Activated T-cell treated with anti-CD3 and anti-CD28 coated beads, Interleukin-2, amount 50 U/mL, for 4 hours (primary cell): ENCODE results near the gene CCL18. TPM values are rescaled to one million over a fixed set of nuclear protein-coding genes. Genes with fewer than 3 reads are reported as not detected.
"Not testable (repeated sequence)": the region's sequence is repeated elsewhere in the genome, so short reads cannot be mapped to it uniquely, and the experiment has no call there.

ENCODE experiments used
- ATAC-seq, 2 donors: fragments of 200-7000 bp; cut with Tn5 transposase; one replicate each; pipeline ENCODE4 v1.10.0; 2021
- DNase-seq: peaks from one replicate; pipeline ENCODE4 v3.0.0-alpha.2; 2020
- H3K27me3 Mint-ChIP-seq: one replicate; pipeline ENCODE4 v1.8.0; 2021; ENCODE audit warnings: low read depth, mixed read lengths
- H3K36me3 Mint-ChIP-seq: one replicate; pipeline ENCODE4 v1.8.0; 2022; ENCODE audit warnings: mixed read lengths; ENCODE audit not compliant: insufficient read depth
- H3K4me1 Mint-ChIP-seq: one replicate; pipeline ENCODE4 v1.8.0; 2021; ENCODE audit warnings: low read depth, mixed read lengths
- H3K4me3 Mint-ChIP-seq: one replicate; pipeline ENCODE4 v1.8.0; 2021; ENCODE audit warnings: mild to moderate bottlenecking, moderate library complexity, mixed read lengths
- H3K9me3 Mint-ChIP-seq: one replicate; pipeline ENCODE4 v1.8.0; 2021; ENCODE audit warnings: mixed read lengths
- total RNA-seq, 3 donors: library from RNA; stranded (reverse); gene quantifications; one replicate each; pipeline ENCODE4 v1.2.1, GENCODE V29; 2021

CCL18 gene, protein sequence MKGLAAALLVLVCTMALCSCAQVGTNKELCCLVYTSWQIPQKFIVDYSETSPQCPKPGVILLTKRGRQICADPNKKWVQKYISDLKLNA
- not detected for total RNA-seq

DNA sequence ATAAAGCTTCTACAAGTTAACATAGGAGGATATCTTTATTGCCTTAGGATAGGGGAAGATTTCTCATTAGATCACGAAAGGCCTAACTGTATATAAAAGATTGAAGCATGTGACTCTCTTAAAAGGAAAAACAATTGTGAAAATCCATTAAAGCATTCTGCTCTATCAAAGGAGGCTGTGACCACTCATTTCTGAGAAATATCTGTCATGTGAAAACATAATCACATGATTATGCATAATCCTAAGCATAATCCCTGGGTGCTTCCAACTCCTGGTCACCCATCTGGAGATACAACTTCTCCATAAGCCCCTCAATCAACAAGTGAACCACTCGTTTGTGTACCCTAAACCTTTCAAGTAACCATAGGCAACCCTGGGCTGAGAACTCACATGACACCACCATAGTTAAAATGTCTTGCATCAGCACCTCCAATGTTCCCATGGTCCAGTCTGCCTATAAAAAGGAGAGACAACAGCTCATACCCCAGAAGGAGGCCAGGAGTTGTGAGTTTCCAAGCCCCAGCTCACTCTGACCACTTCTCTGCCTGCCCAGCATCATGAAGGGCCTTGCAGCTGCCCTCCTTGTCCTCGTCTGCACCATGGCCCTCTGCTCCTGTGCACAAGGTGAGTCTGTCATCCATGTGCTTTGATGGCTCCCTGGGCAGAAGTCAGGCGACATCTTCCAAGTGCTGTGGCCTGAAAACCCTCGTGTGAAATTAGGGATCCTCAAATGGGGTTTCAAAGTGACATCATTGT lies at the start of gene CCL18:
Gene CCL18, plus strand, starts transcription at position 487 of the 756 bp plus-strand sequence. Its CDS starts 71 bp downstream, at position 558.
- no peaks in the 10 kb centered on the region for H3K9me3 Mint-ChIP-seq
- ATAC-seq, result no peak
- peaks cover 5% of the 10 kb centered on the region for H3K27me3 Mint-ChIP-seq
- no peak within 1 kb of the TSS for H3K4me3 Mint-ChIP-seq
- H3K4me1 Mint-ChIP-seq, result peaks cover 3% of the 10 kb centered on the region
- H3K36me3 Mint-ChIP-seq, result no peaks in the 10 kb centered on the region
- DNase-seq, result no peak

DNA sequence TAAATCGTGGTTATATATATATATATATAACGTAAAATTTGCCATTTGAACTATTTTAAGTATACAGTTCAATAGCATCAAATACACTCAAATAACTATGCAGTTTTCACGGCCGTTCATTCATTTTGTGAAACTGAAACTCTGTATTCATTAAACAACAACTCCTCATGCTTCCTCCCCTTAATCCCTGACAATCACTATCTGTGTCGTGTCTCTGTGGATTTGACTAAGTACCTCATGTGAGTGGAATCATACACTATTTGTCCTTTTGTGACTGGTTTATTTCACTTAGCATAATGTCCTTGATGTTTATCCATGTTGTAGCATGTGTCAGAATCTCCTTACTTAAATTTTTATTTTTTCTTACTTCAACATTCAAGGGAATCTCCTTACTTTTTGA lies 49.1 kb upstream of the CCL18 start:
- H3K4me1 Mint-ChIP-seq, result peaks cover 5% of the 10 kb centered on the region
- H3K4me3 Mint-ChIP-seq, result no peak overlapping the region
- H3K9me3 Mint-ChIP-seq, result no peaks in the 10 kb centered on the region
- DNase-seq (no peak), ATAC-seq (no peak)
- no peaks in the 10 kb centered on the region for H3K36me3 Mint-ChIP-seq
- peaks cover 18% of the 10 kb centered on the region for H3K27me3 Mint-ChIP-seq

DNA sequence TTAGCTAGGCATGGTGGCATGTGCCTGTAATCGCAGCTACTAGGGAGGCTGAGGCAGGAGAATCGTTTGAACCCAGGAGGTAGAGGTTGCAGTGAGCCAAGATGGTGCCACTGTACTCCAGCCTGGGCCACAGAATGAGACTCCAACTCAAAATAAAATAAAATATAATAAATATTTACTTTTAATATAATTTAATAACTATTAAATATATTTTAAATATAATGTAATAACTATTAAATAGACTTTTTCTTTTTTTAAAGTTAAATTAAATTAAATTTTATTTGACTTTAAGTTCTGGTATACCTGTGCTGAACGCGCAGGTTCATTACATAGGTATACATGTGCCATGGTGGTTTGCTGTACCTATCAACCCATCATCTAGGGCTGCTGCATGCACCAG lies 48.2 kb upstream of the CCL18 start:
- H3K9me3 Mint-ChIP-seq, H3K36me3 Mint-ChIP-seq, H3K4me1 Mint-ChIP-seq, ATAC-seq, DNase-seq, H3K4me3 Mint-ChIP-seq: not testable (repeated sequence)
- peaks cover 27% of the 10 kb centered on the region for H3K27me3 Mint-ChIP-seq

DNA sequence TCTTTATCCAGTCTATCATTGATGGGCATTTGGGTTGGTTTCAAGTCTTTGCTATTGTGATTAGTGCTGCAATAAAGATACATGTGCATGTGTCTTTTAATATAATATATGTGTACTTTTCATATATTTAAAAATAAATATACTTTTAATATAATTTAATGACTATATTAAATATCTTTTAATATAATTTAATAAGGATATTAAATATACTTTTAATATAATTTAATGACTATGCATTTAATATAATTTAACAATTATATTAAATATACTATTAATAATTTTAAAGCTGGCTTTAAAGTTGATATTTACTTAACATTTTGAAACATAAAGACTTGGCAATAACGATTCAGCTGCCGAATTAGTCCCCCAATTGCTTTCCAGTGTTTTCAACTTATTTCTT lies 47.5 kb upstream of the CCL18 start:
- H3K4me1 Mint-ChIP-seq, result peaks cover under 1% of the 10 kb centered on the region
- ATAC-seq (no peak), DNase-seq (no peak)
- H3K4me3 Mint-ChIP-seq, result no peak overlapping the region
- no peaks in the 10 kb centered on the region for H3K36me3 Mint-ChIP-seq
- peaks cover 29% of the 10 kb centered on the region for H3K27me3 Mint-ChIP-seq
- H3K9me3 Mint-ChIP-seq, result no peaks in the 10 kb centered on the region

DNA sequence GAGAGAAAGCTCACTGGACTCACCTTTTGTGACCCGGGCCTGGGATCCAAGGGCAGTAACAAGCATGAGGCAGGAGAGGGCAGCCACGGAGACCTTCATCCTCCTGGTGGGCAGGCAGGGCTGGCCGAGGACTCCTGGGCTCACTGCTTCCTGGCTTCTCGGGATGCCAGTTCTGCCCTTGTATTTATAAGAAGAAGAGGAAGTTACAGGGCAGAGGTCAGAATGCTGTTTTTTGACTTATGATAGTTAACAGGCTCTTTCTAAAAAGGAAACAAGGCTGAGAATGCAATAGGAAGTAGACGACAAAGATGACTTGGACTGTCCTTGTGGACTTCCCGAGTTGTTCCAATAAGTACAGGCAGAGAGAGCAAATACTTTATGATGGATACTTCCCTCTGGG lies 46.3 kb upstream of the CCL18 start, which contains the start of gene CCL23:
Gene CCL23, minus strand, starts transcription at position 174 of the 400 bp plus-strand sequence. Its CDS starts 75 bp downstream, at position 99.
- Mint-ChIP-seq H3K4me3 (no peak within 1 kb of the TSS), H3K4me1 (no peaks in the 10 kb centered on the region), H3K9me3 (no peaks in the 10 kb centered on the region), H3K36me3 (no peaks in the 10 kb centered on the region), H3K27me3 (peaks cover 30% of the 10 kb centered on the region)
- ATAC-seq (no peak), DNase-seq (no peak)

DNA sequence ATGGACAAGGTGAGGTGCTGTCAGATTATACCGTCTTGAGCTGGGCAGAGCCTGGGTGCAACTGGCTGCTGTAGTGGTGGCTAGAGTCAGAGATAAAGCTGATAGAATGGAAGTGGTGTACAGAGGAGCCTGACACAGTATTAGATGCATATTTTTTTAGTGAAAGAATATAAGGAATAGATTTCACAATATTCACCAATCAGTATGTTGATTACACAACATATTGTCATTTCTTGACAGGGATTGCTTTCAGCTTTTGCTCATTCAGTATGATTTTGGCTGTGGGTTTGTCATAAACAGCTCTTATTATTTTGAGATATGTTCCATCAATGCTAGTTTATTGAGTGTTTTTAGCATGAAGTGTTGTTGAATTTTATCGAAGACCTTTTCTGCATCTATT lies 44.6 kb upstream of the CCL18 start:
- no peaks in the 10 kb centered on the region for H3K4me1 Mint-ChIP-seq
- no peak for ATAC-seq

DNA sequence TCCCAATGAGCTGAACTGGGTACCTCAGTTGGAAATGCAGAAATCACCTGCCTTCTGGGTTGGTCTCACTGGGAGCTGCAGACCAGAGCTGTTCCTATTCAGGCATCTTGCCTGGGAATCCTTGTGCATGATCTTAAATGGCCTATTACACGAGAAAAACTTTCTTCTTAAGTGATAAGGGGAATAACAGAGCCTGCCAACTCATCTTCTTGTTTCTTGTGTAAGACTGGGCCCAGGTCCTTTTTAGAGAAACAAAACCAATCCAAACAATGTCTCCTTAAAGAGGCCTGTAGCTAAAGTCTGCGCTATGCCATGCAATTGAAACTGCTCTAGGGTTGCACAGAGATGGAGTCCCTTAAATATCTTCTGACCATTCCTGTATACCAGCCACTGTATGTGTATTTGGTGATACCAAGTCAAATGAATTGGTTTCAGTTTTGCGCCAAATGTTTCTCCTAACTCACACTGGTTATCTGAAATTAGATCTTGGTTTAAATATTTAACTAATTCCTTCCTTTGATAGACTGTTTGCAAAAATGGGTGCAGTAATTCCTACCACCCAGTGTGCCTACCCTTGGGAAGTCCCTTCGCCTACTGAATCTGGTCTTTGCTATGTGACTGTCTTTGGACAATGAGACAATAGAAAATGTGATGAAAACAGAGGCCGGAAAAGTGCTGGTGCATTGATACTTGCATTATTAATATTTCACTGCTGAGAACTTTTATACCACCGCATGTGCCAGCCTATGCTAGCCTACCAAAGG lies 39.8 kb upstream of the CCL18 start:
- ATAC-seq, result no peak

More for the DNA sequence above, 44.6 kb upstream of the CCL18 start:
- H3K4me3 Mint-ChIP-seq, result no peak overlapping the region
- no peak for DNase-seq
- H3K27me3 Mint-ChIP-seq, result peaks cover 32% of the 10 kb centered on the region
- H3K36me3 Mint-ChIP-seq, result no peaks in the 10 kb centered on the region
- no peaks in the 10 kb centered on the region for H3K9me3 Mint-ChIP-seq

DNA sequence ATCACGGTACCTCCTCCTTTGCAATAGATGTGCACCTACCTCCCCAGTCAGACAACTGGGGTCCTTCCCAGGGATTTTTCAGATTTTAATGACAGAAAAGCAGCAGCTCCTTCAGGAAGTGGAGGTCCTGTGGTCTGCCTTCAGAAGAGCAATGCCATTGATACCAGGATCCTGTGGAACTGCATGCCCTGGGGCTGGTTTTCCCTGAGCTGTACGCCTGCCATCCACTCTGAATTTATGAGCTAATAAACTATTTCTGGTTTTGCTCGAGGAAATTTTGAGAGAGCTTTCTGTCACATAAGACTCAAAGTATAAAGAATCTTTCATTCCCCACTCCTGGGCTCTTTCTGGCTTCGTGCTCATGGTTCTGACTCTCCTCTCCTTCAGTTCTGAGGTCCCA lies 36.3 kb upstream of the CCL18 start:
- H3K27me3 Mint-ChIP-seq, result peaks cover 21% of the 10 kb centered on the region
- H3K4me1 Mint-ChIP-seq, result no peaks in the 10 kb centered on the region
- ATAC-seq, result no peak
- H3K36me3 Mint-ChIP-seq, result no peaks in the 10 kb centered on the region
- H3K9me3 Mint-ChIP-seq, result no peaks in the 10 kb centered on the region
- H3K4me3 Mint-ChIP-seq, result no peak overlapping the region
- no peak for DNase-seq

More for the DNA sequence above, 39.8 kb upstream of the CCL18 start:
- Mint-ChIP-seq H3K27me3 (peaks cover 35% of the 10 kb centered on the region), H3K4me3 (no peak overlapping the region), H3K36me3 (no peaks in the 10 kb centered on the region), H3K4me1 (no peaks in the 10 kb centered on the region), H3K9me3 (no peaks in the 10 kb centered on the region)
- no peak for DNase-seq

DNA sequence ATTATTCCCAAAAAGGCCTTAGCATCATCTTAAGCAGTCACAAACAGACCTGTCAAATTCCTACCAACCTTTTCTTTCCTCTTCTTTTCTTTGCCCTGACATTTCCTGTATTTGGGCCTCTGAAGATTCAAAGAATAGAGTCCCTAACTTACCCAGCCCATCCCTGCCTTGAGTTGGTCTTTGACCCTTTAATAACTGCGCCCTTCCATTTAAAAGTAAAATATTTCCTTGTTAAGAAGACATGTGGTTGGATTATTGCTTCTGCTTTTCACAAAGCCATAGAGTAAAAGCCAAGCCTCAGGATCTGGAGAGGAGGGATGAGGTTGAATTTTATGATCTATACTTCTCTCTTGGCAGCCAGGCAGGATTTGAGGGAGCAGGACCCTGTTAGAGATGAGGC lies 33.1 kb upstream of the CCL18 start:
- H3K4me1 Mint-ChIP-seq, result no peaks in the 10 kb centered on the region
- peaks cover 21% of the 10 kb centered on the region for H3K27me3 Mint-ChIP-seq
- no peak overlapping the region for H3K4me3 Mint-ChIP-seq
- DNase-seq (no peak), ATAC-seq (no peak)
- no peaks in the 10 kb centered on the region for H3K9me3 Mint-ChIP-seq
- no peaks in the 10 kb centered on the region for H3K36me3 Mint-ChIP-seq

DNA sequence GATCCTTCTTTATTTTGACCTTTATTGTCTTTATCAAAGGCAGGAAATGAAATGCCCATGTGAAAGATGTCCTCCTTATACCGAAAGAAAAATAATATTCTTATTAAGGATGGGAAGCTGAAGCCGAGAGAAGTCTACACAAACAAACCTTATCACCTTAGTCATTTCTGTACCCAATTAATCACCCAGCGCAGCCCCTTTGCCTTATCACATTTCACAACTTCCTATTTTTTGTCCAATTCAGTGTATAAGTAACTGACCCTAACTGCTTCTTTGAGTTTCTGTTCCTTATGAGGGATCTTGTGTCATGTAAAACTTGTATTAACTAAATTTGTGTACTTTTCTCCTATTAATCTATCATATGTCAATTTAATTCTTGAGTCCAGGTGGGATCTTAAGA lies 29.9 kb upstream of the CCL18 start:
- Mint-ChIP-seq H3K36me3 (no peaks in the 10 kb centered on the region), H3K27me3 (peaks cover 15% of the 10 kb centered on the region), H3K4me3 (no peak overlapping the region), H3K4me1 (no peaks in the 10 kb centered on the region), H3K9me3 (no peaks in the 10 kb centered on the region)
- ATAC-seq, result no peak
- no peak for DNase-seq

DNA sequence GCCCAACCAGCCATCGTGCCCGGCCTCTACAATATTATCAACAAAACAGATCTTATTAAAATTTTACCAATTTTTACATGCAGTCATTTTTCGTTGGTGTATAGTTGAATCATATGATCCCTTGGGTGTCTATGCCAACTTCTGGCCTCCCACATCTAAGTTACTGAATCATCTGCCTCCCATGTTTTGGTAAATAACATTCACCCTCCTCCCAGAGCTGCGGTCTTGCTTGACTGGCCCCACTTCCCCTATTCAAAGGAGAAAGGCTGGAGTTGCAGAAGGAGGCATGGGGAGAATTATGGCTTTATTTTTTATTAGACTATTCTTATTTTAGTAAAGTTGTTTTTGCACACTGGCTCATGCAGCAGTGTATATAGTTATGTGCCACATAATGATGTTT lies 27.8 kb upstream of the CCL18 start:
- Mint-ChIP-seq H3K4me3 (no peak overlapping the region), H3K36me3 (no peaks in the 10 kb centered on the region), H3K4me1 (no peaks in the 10 kb centered on the region), H3K9me3 (no peaks in the 10 kb centered on the region), H3K27me3 (peaks cover 9% of the 10 kb centered on the region)
- DNase-seq, result no peak
- no peak for ATAC-seq

DNA sequence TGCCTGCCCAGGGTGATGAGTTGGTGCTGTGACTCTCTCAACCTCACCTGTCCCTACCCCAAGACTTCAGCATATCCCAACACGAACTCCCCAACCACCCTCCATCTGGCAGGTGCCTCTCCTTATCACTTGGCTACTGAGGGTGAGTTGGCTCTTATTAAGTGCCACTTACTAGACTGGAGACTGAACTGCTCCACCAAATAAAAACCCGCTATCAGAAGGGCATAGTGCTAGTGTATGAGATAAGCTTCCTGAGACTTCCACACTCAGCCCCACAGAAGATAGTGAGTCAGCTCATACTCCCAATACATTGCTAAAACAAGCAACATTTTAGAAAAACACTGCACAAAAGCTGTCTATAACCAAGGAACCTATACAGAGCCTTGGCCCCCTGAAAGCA lies 16.0 kb upstream of the CCL18 start:
- H3K27me3 Mint-ChIP-seq, result peaks cover 27% of the 10 kb centered on the region
- no peaks in the 10 kb centered on the region for H3K4me1 Mint-ChIP-seq
- H3K9me3 Mint-ChIP-seq, result peaks cover 36% of the 10 kb centered on the region
- no peak for ATAC-seq
- no peak overlapping the region for H3K4me3 Mint-ChIP-seq
- DNase-seq, result no peak
- H3K36me3 Mint-ChIP-seq, result no peaks in the 10 kb centered on the region

DNA sequence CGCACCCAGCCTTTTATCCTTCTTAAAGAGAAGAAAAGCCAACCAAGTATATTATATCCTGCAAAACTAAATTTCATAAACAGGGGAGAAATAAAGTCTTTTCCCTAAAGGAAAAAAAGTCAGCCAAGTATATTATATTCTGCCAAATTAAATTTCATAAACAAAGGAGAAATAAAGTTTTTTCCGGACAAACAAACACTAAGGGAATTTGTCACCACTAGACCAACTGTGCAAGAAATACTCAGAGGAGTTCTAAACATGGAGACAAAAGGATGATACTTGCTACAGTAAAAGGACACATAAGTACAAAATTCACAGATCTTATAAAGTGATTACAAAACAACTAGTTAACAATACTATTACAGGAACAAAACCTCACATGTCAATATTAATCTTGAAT lies 14.4 kb upstream of the CCL18 start:
- Mint-ChIP-seq H3K27me3 (peaks cover 23% of the 10 kb centered on the region), H3K36me3 (no peaks in the 10 kb centered on the region), H3K9me3 (peaks cover 36% of the 10 kb centered on the region), H3K4me3 (no peak overlapping the region), H3K4me1 (no peaks in the 10 kb centered on the region)
- ATAC-seq (no peak), DNase-seq (no peak)

DNA sequence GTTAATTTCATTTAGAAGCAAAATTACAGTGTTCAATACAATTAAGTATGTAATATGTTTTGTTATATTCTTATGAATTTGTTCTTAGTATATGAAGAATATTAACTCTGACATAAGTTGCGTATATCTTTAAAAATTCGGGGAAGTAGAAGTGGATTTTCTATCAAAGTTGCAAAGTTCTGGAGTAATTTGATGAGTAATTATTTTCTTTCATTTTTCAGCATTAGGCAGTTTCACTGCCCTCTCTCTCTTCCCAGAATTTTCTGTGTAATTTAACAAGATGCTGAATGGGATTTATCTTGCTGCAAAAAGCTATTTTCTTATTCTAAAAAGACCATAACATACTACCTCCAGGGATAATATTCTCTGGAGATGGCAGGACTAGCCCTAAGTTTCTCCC lies 8.9 kb upstream of the CCL18 start:
- no peak for ATAC-seq
- Mint-ChIP-seq H3K4me1 (no peaks in the 10 kb centered on the region), H3K9me3 (peaks cover 17% of the 10 kb centered on the region), H3K4me3 (no peak overlapping the region), H3K36me3 (no peaks in the 10 kb centered on the region), H3K27me3 (peaks cover 15% of the 10 kb centered on the region)
- no peak for DNase-seq
